Measurements from ENCODE around the gene ALG9. TPM values are rescaled to one million over a fixed set of nuclear protein-coding genes. Genes with fewer than 3 reads are reported as not detected.
"Not testable (repeated sequence)": the region's sequence is repeated elsewhere in the genome, so short reads cannot be mapped to it uniquely, and the experiment has no call there.

Gene ALG9
- total RNA-seq, 8 experiments from 2014 or later: 46.9 to 57.0 (median 53.9) TPM

GRCh38 chr11:111798279-111798678 lies 73.1 kb downstream of the ALG9 start:
- Histone ChIP-seq H3K27ac (no peak overlapping the region), H3K4me3 (no peak overlapping the region), H3K4me1 (replicated peaks in 1 of 2) (no peaks in the 10 kb centered on the region)
- 100% methylated on average over 1 of the region's 1 CpG; no CpG with 5 or more reads in 8 of the 10 experiments for WGBS, 10 experiments
- in situ Hi-C loops (cut with MboI; ENCODE audit: low pct_unique_long_range_greater_than_20kb in 2 of 9, low sequenced_read_pairs in 9 of 9, unreplicated experiment in 9 of 9): loop anchor here in 2 of 9 experiments (25.0 kb wide), 2 partner anchors 186 to 211 kb away; partner anchors contain the start of gene SIK2 (in 1 of the 2)
- ATAC-seq (replicated peaks in 6 of 8): no peak

DNA sequence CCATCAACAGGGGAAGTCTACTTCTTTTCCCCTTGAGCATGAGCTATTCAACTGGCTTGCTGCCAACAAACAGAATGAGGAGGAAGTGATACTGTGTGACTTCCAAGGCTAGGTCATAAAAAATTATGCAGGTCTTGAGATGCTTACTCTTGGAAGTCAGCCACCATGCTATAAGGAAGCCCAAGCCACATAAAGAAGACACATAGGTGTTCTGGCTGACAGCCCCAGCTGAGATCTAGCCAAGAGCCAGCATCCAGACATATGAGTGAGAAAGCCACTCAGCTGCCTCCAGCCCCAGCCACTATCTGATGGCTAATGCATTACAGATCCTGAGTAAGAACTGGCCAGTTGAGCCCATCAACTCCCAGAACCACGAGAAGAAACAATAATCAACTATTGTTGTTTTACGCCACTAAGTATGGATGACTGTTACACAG lies 74.2 kb downstream of the ALG9 start:
- peak in 3 of 8 experiments; percentile 12 to 19 (median 18) for ATAC-seq (replicated peaks in 6 of 8)
- no peaks in the 10 kb centered on the region for H3K4me1 ChIP-seq (replicated peaks in 1 of 2)
- 86 to 100% (median 100%) methylated on average over 1 to 2 of the region's 2 CpGs; no CpG with 5 or more reads in 4 of the 10 experiments for WGBS, 10 experiments
- H3K4me3 ChIP-seq: no peak overlapping the region
- in situ Hi-C loops (cut with MboI; ENCODE audit: low pct_unique_long_range_greater_than_20kb in 2 of 9, low sequenced_read_pairs in 9 of 9, unreplicated experiment in 9 of 9): loop anchor here in 2 of 9 experiments (25.0 kb wide), 2 partner anchors 185 to 210 kb away; partner anchors contain the start of gene SIK2 (in 1 of the 2)
- H3K27ac ChIP-seq: no peak overlapping the region

- 5 to 100% (median 87%) methylated on average over 1 to 3 of the region's 3 CpGs for WGBS, 10 experiments
- Histone ChIP-seq H3K27ac (no peak overlapping the region), H3K4me3 (no peak overlapping the region), H3K4me1 (replicated peaks in 1 of 2) (no peaks in the 10 kb centered on the region)
- in situ Hi-C loops (cut with MboI; ENCODE audit: low pct_unique_long_range_greater_than_20kb in 2 of 9, low sequenced_read_pairs in 9 of 9, unreplicated experiment in 9 of 9): loop anchor here in 2 of 9 experiments (25.0 kb wide), 2 partner anchors 184 to 209 kb away; partner anchors contain the start of gene SIK2 (in 1 of the 2)
- peak in 2 of 8 experiments; percentile 6 to 19 for ATAC-seq (replicated peaks in 6 of 8)
Observed at GRCh38 chr11:111796696-111797095, 74.7 kb downstream of the ALG9 start.

DNA sequence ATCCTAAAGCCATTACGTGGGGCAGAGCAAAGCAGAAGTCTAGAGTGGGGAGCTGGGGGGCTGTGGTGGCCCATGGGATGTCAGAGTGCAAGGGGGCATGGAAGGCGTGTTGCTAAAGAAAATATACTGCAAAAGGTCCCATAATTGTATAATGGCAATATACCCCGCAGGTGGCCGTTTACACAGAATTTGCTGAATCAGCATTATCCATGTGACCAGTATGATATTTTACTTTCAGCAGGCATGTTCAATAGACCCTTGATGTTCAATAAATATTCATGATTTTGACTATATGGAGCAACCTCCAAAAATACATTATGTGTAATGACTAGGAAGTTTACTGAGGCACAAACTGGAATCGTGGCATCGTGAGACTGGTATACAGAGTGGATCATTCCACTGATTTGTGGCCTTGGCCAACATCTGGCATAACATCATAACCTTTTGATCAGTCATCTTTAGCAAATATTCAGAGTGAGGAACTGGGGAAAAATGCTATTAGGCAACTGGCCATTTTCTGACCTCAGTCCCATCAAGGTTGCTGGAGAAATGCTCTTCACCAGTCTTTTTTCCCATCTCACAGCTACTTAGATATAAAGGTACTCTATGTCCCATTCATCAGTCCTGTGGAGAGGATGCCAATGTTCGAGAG lies 75.9 kb downstream of the ALG9 start:
- Histone ChIP-seq H3K27ac (no peak overlapping the region), H3K4me1 (replicated peaks in 1 of 2) (no peaks in the 10 kb centered on the region), H3K4me3 (no peak overlapping the region)
- WGBS, 10 experiments: 71 to 100% (median 95%) methylated on average over 1 to 7 of the region's 7 CpGs; no CpG with 5 or more reads in 1 of the 10 experiments
- in situ Hi-C loops (cut with MboI; ENCODE audit: low pct_unique_long_range_greater_than_20kb in 2 of 9, low sequenced_read_pairs in 9 of 9, unreplicated experiment in 9 of 9): loop anchor here in 2 of 9 experiments (25.0 kb wide), 2 partner anchors 183 to 208 kb away; partner anchors contain the start of gene SIK2 (in 1 of the 2)
- no peak for ATAC-seq (replicated peaks in 6 of 8)

DNA sequence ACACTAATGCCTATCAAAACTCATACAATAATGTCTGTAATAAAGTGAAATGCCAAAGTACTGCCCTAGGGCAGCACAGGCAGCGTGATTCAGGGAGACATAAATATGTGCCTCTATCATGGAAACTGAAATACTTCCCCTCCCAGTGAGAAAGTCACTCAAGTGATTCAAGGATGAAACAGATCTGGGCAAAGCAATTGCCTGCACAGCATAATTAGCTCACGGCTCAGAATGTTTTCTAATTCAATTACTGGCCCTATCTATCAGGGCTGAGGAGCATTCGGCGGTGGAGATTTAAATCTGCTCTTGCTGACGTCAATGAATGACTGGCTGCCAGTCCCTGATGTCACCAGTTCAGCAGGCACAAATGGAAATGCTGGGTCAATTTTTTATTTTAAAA lies 77.5 kb downstream of the ALG9 start:
- peak in 7 of 8 experiments; percentile 17 to 98 (median 87) for ATAC-seq (replicated peaks in 6 of 8)
- WGBS, 10 experiments: 0 to 100% (median 40%) methylated on average over 1 to 5 of the region's 5 CpGs; no CpG with 5 or more reads in 1 of the 10 experiments
- in situ Hi-C loops (cut with MboI; ENCODE audit: low pct_unique_long_range_greater_than_20kb in 2 of 9, low sequenced_read_pairs in 9 of 9, unreplicated experiment in 9 of 9): loop anchor here in 2 of 9 experiments (25.0 kb wide), 2 partner anchors 182 to 207 kb away; partner anchors contain the start of gene SIK2 (in 1 of the 2)
- Histone ChIP-seq H3K4me3 (no peak overlapping the region), H3K4me1 (replicated peaks in 1 of 2) (no peaks in the 10 kb centered on the region), H3K27ac (no peak overlapping the region)

DNA sequence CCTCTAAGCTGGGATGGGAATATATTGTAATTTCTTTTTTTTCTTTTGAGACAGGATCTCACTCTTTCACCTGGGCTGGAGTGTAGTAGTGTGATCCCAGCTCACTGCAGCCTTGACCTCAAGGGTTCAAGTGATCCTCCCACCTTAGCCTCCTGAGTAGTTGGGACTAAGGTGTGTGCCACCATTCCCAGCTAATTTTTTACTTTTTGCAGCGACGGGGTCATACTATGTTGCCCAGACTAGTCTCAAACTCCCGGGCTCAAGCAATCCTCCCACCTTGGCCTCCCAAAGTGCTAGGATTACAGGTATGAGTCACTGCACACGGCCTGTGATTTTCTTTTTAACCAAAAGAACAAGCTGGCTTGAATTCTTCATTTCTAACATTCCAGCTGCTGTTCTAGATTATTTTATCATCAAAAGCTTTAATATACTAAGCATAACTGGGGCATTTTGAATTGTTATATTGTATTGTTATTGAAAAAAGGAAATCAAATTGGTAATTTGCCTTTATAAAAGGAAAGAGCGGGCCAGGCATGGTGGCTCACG lies 78.4 kb downstream of the ALG9 start:
- 33 to 100% (median 94%) methylated on average over 1 to 6 of the region's 6 CpGs; no CpG with 5 or more reads in 3 of the 10 experiments for WGBS, 10 experiments
- ATAC-seq (replicated peaks in 6 of 8): no peak
- Histone ChIP-seq H3K27ac (no peak overlapping the region), H3K4me1 (replicated peaks in 1 of 2) (no peaks in the 10 kb centered on the region), H3K4me3 (no peak overlapping the region)
- in situ Hi-C loops (cut with MboI; ENCODE audit: low pct_unique_long_range_greater_than_20kb in 2 of 9, low sequenced_read_pairs in 9 of 9, unreplicated experiment in 9 of 9): loop anchor here in 2 of 9 experiments (25.0 kb wide), 2 partner anchors 181 to 206 kb away; partner anchors contain the start of gene SIK2 (in 1 of the 2)

GRCh38 chr11:111792314-111792713 lies 79.1 kb downstream of the ALG9 start:
- ATAC-seq (replicated peaks in 6 of 8): no peak
- Histone ChIP-seq H3K27ac (no peak overlapping the region), H3K4me3 (no peak overlapping the region), H3K4me1 (replicated peaks in 1 of 2) (no peaks in the 10 kb centered on the region)
- in situ Hi-C loops (cut with MboI; ENCODE audit: low pct_unique_long_range_greater_than_20kb in 2 of 9, low sequenced_read_pairs in 9 of 9, unreplicated experiment in 9 of 9): loop anchor here in 2 of 9 experiments (25.0 kb wide), 2 partner anchors 180 to 205 kb away; partner anchors contain the start of gene SIK2 (in 1 of the 2)
- WGBS, 10 experiments: 89 to 100% (median 100%) methylated on average over 1 of the region's 1 CpG; no CpG with 5 or more reads in 5 of the 10 experiments

GRCh38 chr11:111788464-111788863 lies 82.9 kb downstream of the ALG9 start:
- ATAC-seq (replicated peaks in 6 of 8): no peak
- Histone ChIP-seq H3K4me1 (replicated peaks in 1 of 2) (no peaks in the 10 kb centered on the region), H3K4me3 (no peak overlapping the region), H3K27ac (no peak overlapping the region)
- in situ Hi-C loops (cut with MboI; ENCODE audit: low pct_unique_long_range_greater_than_20kb in 2 of 9, low sequenced_read_pairs in 9 of 9, unreplicated experiment in 9 of 9): loop anchor here in 2 of 9 experiments (25.0 kb wide), 2 partner anchors 176 to 201 kb away; partner anchors contain the start of gene SIK2 (in 1 of the 2)
- WGBS, 10 experiments: 80 to 100% (median 100%) methylated on average over 1 of the region's 2 CpGs; no CpG with 5 or more reads in 5 of the 10 experiments

DNA sequence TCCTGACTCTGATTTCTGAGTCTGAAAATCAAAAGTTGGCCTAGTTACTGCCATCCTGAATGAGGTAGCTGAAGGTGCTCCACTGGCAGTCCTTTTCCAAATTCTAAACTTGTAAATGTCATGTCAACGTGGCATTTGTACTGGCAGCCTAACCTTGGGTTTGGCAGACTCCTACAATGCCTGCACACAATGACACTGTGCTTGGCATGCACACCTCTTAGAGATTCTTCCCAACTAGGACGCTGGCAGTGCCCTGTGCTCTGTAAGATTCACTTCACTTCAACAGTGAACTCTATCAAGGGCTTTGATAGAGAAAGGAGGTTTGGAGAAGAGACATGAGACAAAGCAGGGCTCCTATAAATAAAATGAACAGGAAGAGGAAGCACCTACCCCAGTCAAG lies 83.3 kb downstream of the ALG9 start:
- in situ Hi-C loops (cut with MboI; ENCODE audit: low pct_unique_long_range_greater_than_20kb in 2 of 9, low sequenced_read_pairs in 9 of 9, unreplicated experiment in 9 of 9): loop anchor here in 2 of 9 experiments (25.0 kb wide), 2 partner anchors 176 to 201 kb away; partner anchors contain the start of gene SIK2 (in 1 of the 2)
- Histone ChIP-seq H3K4me3 (no peak overlapping the region), H3K27ac (no peak overlapping the region), H3K4me1 (replicated peaks in 1 of 2) (no peaks in the 10 kb centered on the region)
- no peak for ATAC-seq (replicated peaks in 6 of 8)
- WGBS, 10 experiments: 33 to 100% (median 88%) methylated on average over 1 to 2 of the region's 2 CpGs; no CpG with 5 or more reads in 3 of the 10 experiments

DNA sequence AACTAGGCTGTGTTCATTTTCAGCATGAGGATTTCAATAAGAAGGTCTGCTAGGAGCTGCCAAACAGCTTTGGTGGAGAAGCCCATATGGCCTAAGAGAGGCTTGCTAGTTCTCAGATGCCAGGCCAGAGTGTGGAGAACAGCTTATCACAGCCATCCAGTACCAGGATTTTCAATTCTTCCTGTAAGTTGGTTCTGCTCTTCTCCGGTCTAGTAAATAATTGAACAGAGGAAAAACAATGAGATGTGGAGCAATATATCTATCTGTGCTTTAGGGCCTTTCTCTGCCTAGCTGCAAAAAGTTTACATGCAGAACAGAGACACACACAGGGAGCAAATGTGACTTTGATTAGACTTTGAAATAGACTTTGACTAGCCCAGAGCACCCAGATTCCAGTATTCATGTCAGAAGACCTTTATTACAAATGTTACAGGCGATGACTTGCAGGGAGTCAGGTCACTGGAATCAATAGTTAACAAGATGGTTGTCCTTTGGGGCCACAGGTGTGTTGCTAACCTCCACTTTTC lies 85.4 kb downstream of the ALG9 start:
- ATAC-seq (replicated peaks in 6 of 8): no peak
- 75 to 100% (median 92%) methylated on average over 1 to 2 of the region's 2 CpGs; no CpG with 5 or more reads in 2 of the 10 experiments for WGBS, 10 experiments
- Histone ChIP-seq H3K4me1 (replicated peaks in 1 of 2) (no peaks in the 10 kb centered on the region), H3K27ac (no peak overlapping the region), H3K4me3 (no peak overlapping the region)
- in situ Hi-C loops (cut with MboI; ENCODE audit: low pct_unique_long_range_greater_than_20kb in 2 of 9, low sequenced_read_pairs in 9 of 9, unreplicated experiment in 9 of 9): loop anchor here in 2 of 9 experiments (25.0 kb wide), 2 partner anchors 174 to 199 kb away; partner anchors contain the start of gene SIK2 (in 1 of the 2)

GRCh38 chr11:111785076-111785475 lies 86.3 kb downstream of the ALG9 start:
- Histone ChIP-seq H3K4me1 (replicated peaks in 1 of 2) (no peaks in the 10 kb centered on the region), H3K27ac (no peak overlapping the region), H3K4me3 (no peak overlapping the region)
- in situ Hi-C loops (cut with MboI; ENCODE audit: low pct_unique_long_range_greater_than_20kb in 2 of 9, low sequenced_read_pairs in 9 of 9, unreplicated experiment in 9 of 9): loop anchor here in 2 of 9 experiments (25.0 kb wide), 2 partner anchors 173 to 198 kb away; partner anchors contain the start of gene SIK2 (in 1 of the 2)
- 60 to 100% (median 92%) methylated on average over 1 to 2 of the region's 2 CpGs; no CpG with 5 or more reads in 4 of the 10 experiments for WGBS, 10 experiments
- no peak for ATAC-seq (replicated peaks in 6 of 8)

GRCh38 chr11:111784311-111784710 lies 87.1 kb downstream of the ALG9 start:
- not testable (repeated sequence) for H3K4me3 ChIP-seq; H3K4me1 ChIP-seq (replicated peaks in 1 of 2); H3K27ac ChIP-seq; ATAC-seq (replicated peaks in 6 of 8)
- 60 to 100% (median 99%) methylated on average over 1 to 10 of the region's 10 CpGs; no CpG with 5 or more reads in 4 of the 10 experiments for WGBS, 10 experiments
- in situ Hi-C loops (cut with MboI; ENCODE audit: low pct_unique_long_range_greater_than_20kb in 2 of 9, low sequenced_read_pairs in 9 of 9, unreplicated experiment in 9 of 9): loop anchor here in 2 of 9 experiments (25.0 kb wide), 2 partner anchors 172 to 197 kb away; partner anchors contain the start of gene SIK2 (in 1 of the 2)

All from motor neuron (in vitro differentiated cells).